Left ventricle myocardium inferior (tissue), 1 donor: ENCODE measurements around the gene RER1. TPM values are rescaled to one million over a fixed set of nuclear protein-coding genes. Genes with fewer than 3 reads are reported as not detected.

Experiments
- DNase-seq: peaks from one replicate; pipeline ENCODE4 v3.0.0-alpha.2; 2020
- H3K27ac ChIP-seq: fragments of 200-600 bp; replicated peaks from 2 replicates; pipeline ENCODE4 v1.8.0; 2021
- H3K27me3 ChIP-seq: fragments of 200-600 bp; 2 replicates; pipeline ENCODE4 v1.8.0; 2021; ENCODE audit warnings: low read depth
- H3K36me3 ChIP-seq: fragments of 200-600 bp; 2 replicates; pipeline ENCODE4 v1.8.0; 2021
- H3K4me1 ChIP-seq: fragments of 200-600 bp; 2 replicates; pipeline ENCODE4 v1.8.0; 2021
- H3K4me3 ChIP-seq: fragments of 200-600 bp; 2 replicates; pipeline ENCODE4 v1.8.0; 2021; ENCODE audit warnings: mild to moderate bottlenecking, moderate library complexity
- H3K9me3 ChIP-seq: fragments of 200-600 bp; replicated peaks from 2 replicates; pipeline ENCODE4 v1.8.0; 2021
- intact Hi-C: fragments of 100-400 bp; cut with micrococcal nuclease; formaldehyde crosslinking; loops from one replicate; pipeline ENCODE4 v1.11.0; 2022
- total RNA-seq: library from RNA; stranded (reverse); fragmentation: NEBNext Ultra II Directional; extraction: Animal tissue kit (Norgen Biotek cat#: 25700); gene quantifications from one replicate; pipeline ENCODE4 v1.2.1, GENCODE V29; 2021
- TF ChIP-seq, protein P1 (sequence below): fragments of 200-600 bp; IDR thresholded peaks from 2 replicates; pipeline ENCODE4 v1.8.0; 2021; ENCODE audit warnings: antibody characterized with exemption, mild to moderate bottlenecking, borderline replicate concordance
- donor health status: DM: no; HTN: yes; CAD: no; lungs with severe emphysema.

Gene RER1
- total RNA-seq, 1 donor from 2014 or later = 80.5 TPM

DNA sequence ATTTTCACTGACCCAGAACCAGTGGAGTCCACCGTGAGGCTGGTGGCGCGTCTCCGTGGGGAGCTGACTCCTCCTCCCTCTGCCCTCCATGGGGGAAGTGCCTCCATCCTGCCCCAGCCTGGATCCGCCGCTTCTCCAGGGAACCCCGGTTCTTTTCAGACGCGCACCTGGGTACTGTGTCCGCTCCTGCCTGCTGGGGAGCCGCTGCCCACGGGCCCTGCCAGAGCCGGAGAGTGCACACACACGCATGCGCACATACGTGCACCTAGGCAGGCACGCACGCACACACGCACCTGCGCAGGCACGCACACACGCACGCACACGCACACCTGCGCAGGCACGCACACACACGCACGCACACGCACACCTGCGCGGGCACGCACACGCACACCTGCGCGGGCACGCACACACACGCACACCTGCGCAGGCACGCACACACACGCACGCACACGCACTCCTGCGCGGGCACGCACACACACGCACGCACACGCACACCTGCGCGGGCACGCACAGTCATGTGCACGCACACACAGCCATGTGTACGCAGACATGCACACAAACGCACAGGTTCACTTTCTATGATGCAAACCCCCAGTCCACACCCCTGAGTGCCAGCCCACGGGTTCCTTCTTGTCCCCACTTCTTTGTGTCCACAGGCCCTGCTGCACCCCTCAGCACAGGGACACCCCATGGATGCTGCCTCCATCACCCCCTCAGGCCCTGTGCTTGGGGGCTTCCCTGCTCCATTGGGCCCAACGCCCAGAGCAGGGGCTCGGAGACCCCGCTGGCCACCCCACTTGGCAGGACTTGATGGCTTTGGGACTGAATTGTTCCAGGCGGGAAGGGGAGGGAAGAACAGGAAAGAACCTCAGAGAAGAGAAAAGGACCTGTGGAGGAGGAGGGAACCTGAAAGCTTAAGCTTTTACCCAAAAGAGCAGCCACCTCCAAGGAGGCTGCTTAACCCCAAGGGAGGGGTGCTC is 43.0 kb upstream of the RER1 start:
- TF ChIP-seq, protein P1, sequence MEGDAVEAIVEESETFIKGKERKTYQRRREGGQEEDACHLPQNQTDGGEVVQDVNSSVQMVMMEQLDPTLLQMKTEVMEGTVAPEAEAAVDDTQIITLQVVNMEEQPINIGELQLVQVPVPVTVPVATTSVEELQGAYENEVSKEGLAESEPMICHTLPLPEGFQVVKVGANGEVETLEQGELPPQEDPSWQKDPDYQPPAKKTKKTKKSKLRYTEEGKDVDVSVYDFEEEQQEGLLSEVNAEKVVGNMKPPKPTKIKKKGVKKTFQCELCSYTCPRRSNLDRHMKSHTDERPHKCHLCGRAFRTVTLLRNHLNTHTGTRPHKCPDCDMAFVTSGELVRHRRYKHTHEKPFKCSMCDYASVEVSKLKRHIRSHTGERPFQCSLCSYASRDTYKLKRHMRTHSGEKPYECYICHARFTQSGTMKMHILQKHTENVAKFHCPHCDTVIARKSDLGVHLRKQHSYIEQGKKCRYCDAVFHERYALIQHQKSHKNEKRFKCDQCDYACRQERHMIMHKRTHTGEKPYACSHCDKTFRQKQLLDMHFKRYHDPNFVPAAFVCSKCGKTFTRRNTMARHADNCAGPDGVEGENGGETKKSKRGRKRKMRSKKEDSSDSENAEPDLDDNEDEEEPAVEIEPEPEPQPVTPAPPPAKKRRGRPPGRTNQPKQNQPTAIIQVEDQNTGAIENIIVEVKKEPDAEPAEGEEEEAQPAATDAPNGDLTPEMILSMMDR = no peak
- no peaks in the 10 kb centered on the region for H3K36me3 ChIP-seq
- peak; percentile 5 for DNase-seq
- no peak overlapping the region for H3K27ac ChIP-seq
- intact Hi-C loops = no loop called here
- H3K27me3 ChIP-seq = no peaks in the 10 kb centered on the region
- peaks cover 11% of the 10 kb centered on the region for H3K4me1 ChIP-seq
- no peaks in the 10 kb centered on the region for H3K9me3 ChIP-seq
- no peak overlapping the region for H3K4me3 ChIP-seq

DNA sequence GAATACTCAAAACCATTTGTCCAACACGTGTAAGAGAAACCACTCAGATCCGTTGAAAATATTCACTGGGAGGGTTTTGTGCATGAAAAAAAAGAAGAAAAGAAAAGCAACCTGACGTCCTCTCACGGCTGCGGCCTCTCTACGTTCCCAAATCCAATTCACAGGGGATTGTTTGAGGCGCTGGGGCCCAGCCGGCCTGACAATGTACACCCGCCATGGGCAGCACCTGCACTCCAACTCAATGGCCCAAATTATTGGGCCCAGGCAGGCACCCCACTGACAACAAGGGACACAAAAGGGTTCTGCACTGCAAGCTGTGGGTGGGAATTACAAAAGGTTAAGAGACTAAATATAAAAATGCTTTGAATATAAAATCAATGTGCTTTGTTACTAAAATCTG is 41.8 kb upstream of the RER1 start:
- H3K36me3 ChIP-seq = no peaks in the 10 kb centered on the region
- no peaks in the 10 kb centered on the region for H3K27me3 ChIP-seq
- H3K4me1 ChIP-seq = peaks cover 11% of the 10 kb centered on the region
- intact Hi-C loops = no loop called here
- no peak overlapping the region for H3K4me3 ChIP-seq
- TF ChIP-seq, protein P1 = no peak
- H3K27ac ChIP-seq = no peak overlapping the region
- H3K9me3 ChIP-seq = no peaks in the 10 kb centered on the region
- DNase-seq = peak; percentile 5

DNA sequence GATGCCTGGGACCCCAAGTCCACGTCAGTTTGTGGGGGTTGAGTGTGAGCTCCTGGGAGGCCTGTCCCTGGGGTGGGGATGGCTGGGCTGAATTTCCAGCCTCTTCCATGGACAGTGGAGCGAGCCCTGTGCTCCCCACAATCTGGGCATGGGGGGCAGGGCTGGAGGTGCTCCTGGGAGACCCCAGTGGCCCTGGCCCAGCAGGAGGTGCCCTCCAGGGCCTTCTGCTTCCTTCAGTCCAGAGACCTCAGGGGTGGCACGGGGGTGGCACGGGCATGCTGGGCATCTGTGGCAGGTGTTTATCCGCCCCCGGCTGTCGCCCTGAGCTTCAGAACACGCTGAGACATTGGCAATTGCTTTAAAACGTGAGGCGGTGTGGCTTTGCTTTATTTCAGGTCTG is 41.1 kb upstream of the RER1 start:
- TF ChIP-seq, protein P1 = no peak
- intact Hi-C loops = no loop called here
- H3K36me3 ChIP-seq = no peaks in the 10 kb centered on the region
- no peaks in the 10 kb centered on the region for H3K9me3 ChIP-seq
- H3K4me1 ChIP-seq = peaks cover 11% of the 10 kb centered on the region
- no peaks in the 10 kb centered on the region for H3K27me3 ChIP-seq
- H3K4me3 ChIP-seq = no peak overlapping the region
- H3K27ac ChIP-seq = no peak overlapping the region
- no peak for DNase-seq

DNA sequence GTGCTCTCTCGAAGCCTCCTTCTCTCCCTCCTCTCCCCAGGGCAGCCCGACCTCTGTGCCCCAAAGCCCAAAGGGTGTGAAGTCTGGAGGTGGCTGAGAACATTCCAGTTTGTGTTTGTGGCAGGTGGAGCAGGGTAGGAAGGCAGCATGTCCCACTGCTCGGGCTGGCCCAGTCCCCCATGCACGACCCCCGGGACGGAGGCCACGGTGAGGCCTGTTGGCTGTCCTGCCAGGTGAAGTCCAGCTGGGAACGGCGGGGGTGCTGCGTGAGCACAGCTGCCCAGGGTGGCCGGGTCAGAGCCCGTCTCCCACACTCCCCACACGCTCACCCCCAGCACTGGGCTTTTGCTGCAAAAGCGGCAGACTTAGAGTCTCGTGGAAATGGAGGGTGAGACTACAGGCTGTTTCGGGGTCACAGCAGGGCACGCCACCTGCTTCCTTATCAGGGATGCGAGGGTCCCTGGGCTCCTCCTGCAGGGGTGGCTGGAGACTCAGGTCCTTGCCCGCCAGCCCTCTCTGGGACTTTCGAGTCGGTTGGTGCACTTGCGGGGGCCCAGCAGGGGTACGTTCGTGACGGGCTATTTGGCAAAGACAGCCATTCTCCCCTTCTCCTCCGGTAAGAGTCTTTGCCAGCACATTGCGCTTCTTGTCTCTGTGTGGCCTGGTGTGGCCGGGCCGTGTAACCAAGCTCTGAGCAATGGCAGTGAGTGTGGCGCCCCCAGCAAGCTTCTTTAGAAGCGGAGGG is 40.6 kb upstream of the RER1 start:
- H3K27me3 ChIP-seq = no peaks in the 10 kb centered on the region
- DNase-seq = peak; percentile 10

DNA sequence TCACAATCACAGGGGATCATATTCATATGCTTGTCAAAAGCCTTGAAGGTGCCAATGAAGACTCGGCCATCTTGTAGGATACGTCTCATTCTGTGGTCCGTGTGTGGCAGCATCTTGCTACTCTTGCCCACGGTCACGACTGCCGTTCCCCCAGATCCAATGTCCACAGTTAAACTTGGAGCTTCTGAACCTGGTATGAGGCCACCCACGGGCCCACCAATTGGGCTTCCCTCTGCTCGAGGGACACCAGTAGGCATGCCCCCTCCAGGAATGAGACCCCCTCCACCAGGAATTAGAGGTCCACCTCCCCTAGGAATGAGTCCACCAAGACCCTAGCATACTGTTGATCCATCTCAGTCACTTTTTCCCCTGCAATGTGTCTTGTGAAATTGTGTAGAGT is 39.9 kb upstream of the RER1 start:
- Histone ChIP-seq H3K4me1 (peaks cover 11% of the 10 kb centered on the region), H3K4me3 (no peak overlapping the region), H3K27me3 (no peaks in the 10 kb centered on the region), H3K36me3 (no peaks in the 10 kb centered on the region), H3K9me3 (no peaks in the 10 kb centered on the region), H3K27ac (no peak overlapping the region)
- peak; percentile 3 for DNase-seq
- TF ChIP-seq, protein P1 = no peak
- intact Hi-C loops = no loop called here

More for the DNA sequence above, 40.6 kb upstream of the RER1 start:
- TF ChIP-seq, protein P1 = no peak
- H3K27ac ChIP-seq = no peak overlapping the region
- intact Hi-C loops = no loop called here
- H3K9me3 ChIP-seq = no peaks in the 10 kb centered on the region
- no peaks in the 10 kb centered on the region for H3K36me3 ChIP-seq
- H3K4me1 ChIP-seq = peaks cover 11% of the 10 kb centered on the region
- H3K4me3 ChIP-seq = no peak overlapping the region
